ENCODE measurements around the gene NLGN1. TPM values are rescaled to one million over a fixed set of nuclear protein-coding genes. Genes with fewer than 3 reads are reported as not detected.

Gene NLGN1
- total and polyA plus RNA-seq, 2 experiments from 2014 or later: 5.1 to 11.2 TPM

DNA sequence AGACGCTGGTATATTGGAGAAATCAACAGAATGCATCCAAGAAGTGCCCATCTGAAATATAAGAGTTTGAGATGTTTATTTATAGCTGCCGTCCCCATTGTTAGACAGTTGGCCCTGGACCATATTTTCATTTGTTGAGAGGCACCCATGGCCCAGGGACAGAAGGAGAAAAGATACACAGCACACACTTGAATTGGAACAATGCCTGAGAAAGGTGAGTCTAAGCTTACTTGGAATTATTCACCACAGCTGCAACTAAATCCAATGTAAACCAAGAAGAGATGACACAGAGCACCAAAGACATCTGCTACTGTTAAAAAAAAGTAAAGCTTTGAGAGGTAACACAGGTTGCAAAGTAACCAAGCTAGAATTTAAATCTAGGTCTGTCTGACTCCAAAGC, 936.1 kb downstream of the NLGN1 start:
- Histone ChIP-seq H3K79me2 (no peaks in the 10 kb centered on the region), H3K9me3 (ENCODE audit: low read depth) (no peaks in the 10 kb centered on the region), H3K4me1 (ENCODE audit: insufficient read depth) (no peaks in the 10 kb centered on the region), H4K20me1 (ENCODE audit: insufficient read depth, poor library complexity, severe bottlenecking) (no peaks in the 10 kb centered on the region), H3K36me3 (replicated peaks; ENCODE audit: insufficient read depth, low read depth) (no peaks in the 10 kb centered on the region), H3K9me2 (replicated peaks; ENCODE audit: insufficient read depth) (no peaks in the 10 kb centered on the region), H3K27me3 (no peaks in the 10 kb centered on the region), H2AFZ (no peak overlapping the region), H3K27ac (no peak overlapping the region), H3K4me2 (no peak overlapping the region), H3K4me3 (no peak overlapping the region)
- WGBS (ENCODE audit: low lambda C conversion rate, missing lambda C conversion rate): 86% methylated on average over 2 of the region's 2 CpGs
- DNase-seq (ENCODE audit: low spot score): no peak
- TF ChIP-seq EZH2 (IDR thresholded peaks at IDR 0.05; ENCODE audit: borderline replicate concordance): no peak
- TF ChIP-seq, protein P1, sequence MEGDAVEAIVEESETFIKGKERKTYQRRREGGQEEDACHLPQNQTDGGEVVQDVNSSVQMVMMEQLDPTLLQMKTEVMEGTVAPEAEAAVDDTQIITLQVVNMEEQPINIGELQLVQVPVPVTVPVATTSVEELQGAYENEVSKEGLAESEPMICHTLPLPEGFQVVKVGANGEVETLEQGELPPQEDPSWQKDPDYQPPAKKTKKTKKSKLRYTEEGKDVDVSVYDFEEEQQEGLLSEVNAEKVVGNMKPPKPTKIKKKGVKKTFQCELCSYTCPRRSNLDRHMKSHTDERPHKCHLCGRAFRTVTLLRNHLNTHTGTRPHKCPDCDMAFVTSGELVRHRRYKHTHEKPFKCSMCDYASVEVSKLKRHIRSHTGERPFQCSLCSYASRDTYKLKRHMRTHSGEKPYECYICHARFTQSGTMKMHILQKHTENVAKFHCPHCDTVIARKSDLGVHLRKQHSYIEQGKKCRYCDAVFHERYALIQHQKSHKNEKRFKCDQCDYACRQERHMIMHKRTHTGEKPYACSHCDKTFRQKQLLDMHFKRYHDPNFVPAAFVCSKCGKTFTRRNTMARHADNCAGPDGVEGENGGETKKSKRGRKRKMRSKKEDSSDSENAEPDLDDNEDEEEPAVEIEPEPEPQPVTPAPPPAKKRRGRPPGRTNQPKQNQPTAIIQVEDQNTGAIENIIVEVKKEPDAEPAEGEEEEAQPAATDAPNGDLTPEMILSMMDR (IDR thresholded peaks at IDR 0.05; ENCODE audit: poor library complexity): no peak
- TF ChIP-seq EZH2phosphoT487 (IDR thresholded peaks at IDR 0.05; ENCODE audit: low read depth, severe bottlenecking, unreplicated experiment): no peak

DNA sequence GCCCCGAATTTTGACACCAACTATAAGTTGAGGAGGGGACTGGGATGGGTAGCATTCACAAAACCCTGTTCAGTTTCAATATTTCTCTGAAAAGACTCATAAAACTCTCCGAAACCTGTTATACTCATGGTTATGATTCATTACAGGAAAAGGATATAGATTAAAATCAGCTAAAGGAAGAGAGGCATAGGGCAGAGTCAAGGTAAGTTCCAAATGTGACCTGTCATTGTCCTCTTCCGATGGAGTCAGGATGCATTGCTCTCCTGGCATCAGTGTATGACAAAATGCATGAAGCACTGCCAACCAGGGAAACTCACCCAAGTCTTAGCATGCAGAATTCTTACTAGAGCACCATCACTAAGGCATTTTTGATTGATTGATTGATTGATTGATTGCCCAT, 936.6 kb downstream of the NLGN1 start:
- no peaks in the 10 kb centered on the region for H3K36me3 ChIP-seq (replicated peaks; ENCODE audit: insufficient read depth, low read depth)

DNA sequence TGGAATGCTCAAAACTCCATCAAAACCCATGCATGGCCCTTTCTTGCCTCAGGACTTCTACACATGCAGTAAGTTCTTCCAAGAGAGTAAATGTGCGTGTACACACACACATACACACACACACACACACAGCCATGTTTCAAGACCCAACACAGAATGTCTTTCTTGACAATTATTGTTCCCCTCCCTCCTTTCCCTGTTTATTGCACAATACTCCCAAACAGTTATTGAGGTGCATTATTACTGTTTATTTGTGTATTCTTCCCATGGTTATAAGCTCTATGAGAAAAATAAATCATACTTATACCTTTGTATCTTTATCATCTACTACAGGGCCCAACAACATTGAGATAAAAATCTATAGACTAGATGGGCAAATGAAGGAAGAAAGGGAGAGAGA, 937.8 kb downstream of the NLGN1 start:
- Histone ChIP-seq H3K9me2 (replicated peaks; ENCODE audit: insufficient read depth) (no peaks in the 10 kb centered on the region), H4K20me1 (ENCODE audit: insufficient read depth, poor library complexity, severe bottlenecking) (no peaks in the 10 kb centered on the region), H3K27ac (no peak overlapping the region), H3K4me3 (no peak overlapping the region), H3K9me3 (ENCODE audit: low read depth) (no peaks in the 10 kb centered on the region), H3K79me2 (no peaks in the 10 kb centered on the region), H2AFZ (no peak overlapping the region), H3K27me3 (no peaks in the 10 kb centered on the region), H3K4me1 (ENCODE audit: insufficient read depth) (no peaks in the 10 kb centered on the region), H3K4me2 (no peak overlapping the region), H3K36me3 (replicated peaks; ENCODE audit: insufficient read depth, low read depth) (no peaks in the 10 kb centered on the region)
- WGBS (ENCODE audit: low lambda C conversion rate, missing lambda C conversion rate): 84% methylated on average over 1 of the region's 1 CpG
- no peak for DNase-seq (ENCODE audit: low spot score)
- TF ChIP-seq, protein P1 (IDR thresholded peaks at IDR 0.05; ENCODE audit: poor library complexity): no peak
- TF ChIP-seq EZH2phosphoT487 (IDR thresholded peaks at IDR 0.05; ENCODE audit: low read depth, severe bottlenecking, unreplicated experiment) (no peak), EZH2 (IDR thresholded peaks at IDR 0.05; ENCODE audit: borderline replicate concordance) (no peak)

More for the DNA sequence above, 936.6 kb downstream of the NLGN1 start:
- H3K27me3 ChIP-seq: no peaks in the 10 kb centered on the region
- 84% methylated on average over 3 of the region's 3 CpGs for WGBS (ENCODE audit: low lambda C conversion rate, missing lambda C conversion rate)
- H4K20me1 ChIP-seq (ENCODE audit: insufficient read depth, poor library complexity, severe bottlenecking): no peaks in the 10 kb centered on the region
- H3K9me3 ChIP-seq (ENCODE audit: low read depth): no peaks in the 10 kb centered on the region
- no peak for DNase-seq (ENCODE audit: low spot score)
- H3K4me1 ChIP-seq (ENCODE audit: insufficient read depth): no peaks in the 10 kb centered on the region
- no peak for TF ChIP-seq EZH2phosphoT487 (IDR thresholded peaks at IDR 0.05; ENCODE audit: low read depth, severe bottlenecking, unreplicated experiment)
- no peak for TF ChIP-seq EZH2 (IDR thresholded peaks at IDR 0.05; ENCODE audit: borderline replicate concordance)
- TF ChIP-seq, protein P1 (IDR thresholded peaks at IDR 0.05; ENCODE audit: poor library complexity): no peak
- no peaks in the 10 kb centered on the region for H3K9me2 ChIP-seq (replicated peaks; ENCODE audit: insufficient read depth)
- no peak overlapping the region for H3K4me2 ChIP-seq
- H2AFZ ChIP-seq: no peak overlapping the region
- H3K79me2 ChIP-seq: no peaks in the 10 kb centered on the region
- no peak overlapping the region for H3K4me3 ChIP-seq
- H3K27ac ChIP-seq: no peak overlapping the region

DNA sequence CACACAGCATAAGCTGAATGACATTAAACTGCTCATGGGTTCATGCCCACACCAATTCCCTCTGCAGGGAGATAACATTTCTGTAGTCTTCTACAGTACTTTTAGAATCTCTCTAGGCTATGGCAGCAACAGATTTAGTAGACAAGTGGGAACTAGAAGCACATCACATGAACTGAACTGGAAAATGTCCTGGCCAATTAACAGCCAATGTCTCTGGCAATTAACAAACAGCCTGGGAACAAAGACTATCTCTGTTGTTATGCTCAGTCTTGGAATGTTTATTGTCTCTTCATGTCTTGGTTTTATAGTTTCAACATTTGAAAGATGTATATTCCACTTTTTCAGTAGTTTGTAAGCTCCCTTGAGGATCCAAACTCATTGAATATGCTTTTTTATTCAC, 938.4 kb downstream of the NLGN1 start:
- TF ChIP-seq EZH2phosphoT487 (IDR thresholded peaks at IDR 0.05; ENCODE audit: low read depth, severe bottlenecking, unreplicated experiment): no peak
- TF ChIP-seq, protein P1 (IDR thresholded peaks at IDR 0.05; ENCODE audit: poor library complexity): no peak
- TF ChIP-seq EZH2 (IDR thresholded peaks at IDR 0.05; ENCODE audit: borderline replicate concordance): no peak
- DNase-seq (ENCODE audit: low spot score): no peak
- Histone ChIP-seq H3K4me1 (ENCODE audit: insufficient read depth) (no peaks in the 10 kb centered on the region), H4K20me1 (ENCODE audit: insufficient read depth, poor library complexity, severe bottlenecking) (no peaks in the 10 kb centered on the region), H3K36me3 (replicated peaks; ENCODE audit: insufficient read depth, low read depth) (no peaks in the 10 kb centered on the region), H3K9me3 (ENCODE audit: low read depth) (no peaks in the 10 kb centered on the region), H3K9me2 (replicated peaks; ENCODE audit: insufficient read depth) (no peaks in the 10 kb centered on the region), H3K27me3 (no peaks in the 10 kb centered on the region), H3K27ac (no peak overlapping the region), H3K4me3 (no peak overlapping the region), H3K79me2 (no peaks in the 10 kb centered on the region), H3K4me2 (no peak overlapping the region), H2AFZ (no peak overlapping the region)

Measured in hepatocyte (in vitro differentiated cells).